ENCODE results near the gene CHRNA4.

The CHRNA4 gene

GRCh38 chr20:63342561-63343459 is 18.3 kb downstream of the CHRNA4 start:
- TF ChIP-seq TAF1 (IDR thresholded peaks at IDR 0.05; ENCODE audit: borderline replicate concordance, insufficient read depth, low read length) (no peak), POLR2AphosphoS5 (IDR thresholded peaks at IDR 0.05; ENCODE audit: low read depth, low read length) (no peak), SIN3A (IDR thresholded peaks at IDR 0.05; ENCODE audit: borderline replicate concordance, insufficient read depth, low read length) (no peak), REST (IDR thresholded peaks at IDR 0.05; ENCODE audit: insufficient read depth in 1 of 2, low read depth in 2 of 2, low read length in 2 of 2) (no peak), FOXP2 (optimal IDR thresholded peaks at IDR 0.05; ENCODE audit: borderline replicate concordance, extremely low read depth, extremely low read length, insufficient read depth) (no peak)

- TF ChIP-seq POLR2AphosphoS5 (IDR thresholded peaks at IDR 0.05; ENCODE audit: low read depth, low read length): no peak
- TF ChIP-seq FOXP2 (optimal IDR thresholded peaks at IDR 0.05; ENCODE audit: borderline replicate concordance, extremely low read depth, extremely low read length, insufficient read depth): no peak
- no peak for TF ChIP-seq SIN3A (IDR thresholded peaks at IDR 0.05; ENCODE audit: borderline replicate concordance, insufficient read depth, low read length)
- TF ChIP-seq TAF1 (IDR thresholded peaks at IDR 0.05; ENCODE audit: borderline replicate concordance, insufficient read depth, low read length): no peak
- no peak for TF ChIP-seq REST (IDR thresholded peaks at IDR 0.05; ENCODE audit: insufficient read depth in 1 of 2, low read depth in 2 of 2, low read length in 2 of 2)
Observed at GRCh38 chr20:63337786-63338420, 23.2 kb downstream of the CHRNA4 start.

- TF ChIP-seq SIN3A (IDR thresholded peaks at IDR 0.05; ENCODE audit: borderline replicate concordance, insufficient read depth, low read length): no peak
- no peak for TF ChIP-seq TAF1 (IDR thresholded peaks at IDR 0.05; ENCODE audit: borderline replicate concordance, insufficient read depth, low read length)
- no peak for TF ChIP-seq FOXP2 (optimal IDR thresholded peaks at IDR 0.05; ENCODE audit: borderline replicate concordance, extremely low read depth, extremely low read length, insufficient read depth)
- TF ChIP-seq POLR2AphosphoS5 (IDR thresholded peaks at IDR 0.05; ENCODE audit: low read depth, low read length): no peak
- TF ChIP-seq REST (IDR thresholded peaks at IDR 0.05; ENCODE audit: insufficient read depth in 1 of 2, low read depth in 2 of 2, low read length in 2 of 2): no peak
Observed at GRCh38 chr20:63336232-63336752, 24.9 kb downstream of the CHRNA4 start.

GRCh38 chr20:63335711-63336110 is 25.4 kb downstream of the CHRNA4 start:
- no peak for TF ChIP-seq TAF1 (IDR thresholded peaks at IDR 0.05; ENCODE audit: borderline replicate concordance, insufficient read depth, low read length)
- TF ChIP-seq REST (IDR thresholded peaks at IDR 0.05; ENCODE audit: insufficient read depth in 1 of 2, low read depth in 2 of 2, low read length in 2 of 2): no peak
- no peak for TF ChIP-seq POLR2AphosphoS5 (IDR thresholded peaks at IDR 0.05; ENCODE audit: low read depth, low read length)

Data from PFSK-1 (cell line).